ENCODE measurements around the gene HNF1A.

DNA sequence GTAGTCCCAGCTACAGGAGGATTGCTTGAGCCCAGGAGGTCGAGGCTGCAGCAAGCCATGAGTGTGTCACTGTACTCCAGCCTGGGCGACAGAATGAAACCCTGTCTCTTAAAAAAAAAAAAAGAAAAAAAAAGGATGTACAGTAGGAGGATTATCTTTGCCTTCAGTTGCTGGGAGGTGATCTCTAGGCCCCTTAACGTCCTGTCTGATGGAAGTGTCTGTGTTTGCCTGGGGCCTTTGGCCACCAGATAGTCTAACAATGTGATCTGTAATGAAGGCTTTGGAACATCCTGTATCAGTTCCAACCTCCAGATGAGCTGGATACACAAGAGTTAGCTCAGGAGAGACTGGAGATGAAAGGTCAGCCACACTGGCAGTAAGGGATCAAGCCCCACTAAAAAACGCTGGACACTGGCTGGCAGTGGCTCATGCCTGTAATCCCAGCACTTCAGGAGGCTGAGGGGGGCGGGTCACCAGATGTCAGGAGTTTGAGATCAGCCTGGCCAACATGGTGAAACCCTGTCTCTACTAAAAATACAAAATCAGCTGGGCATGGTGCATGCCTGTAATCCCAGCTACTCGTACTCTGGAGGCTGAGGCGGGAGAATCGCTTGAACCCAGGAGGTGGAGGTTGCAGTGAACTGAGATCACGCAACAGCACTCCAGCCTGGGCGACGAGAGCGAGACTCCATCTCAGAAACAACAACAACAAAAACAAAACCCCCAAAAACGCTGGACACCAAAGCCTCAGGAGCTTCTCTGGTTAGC, 19.0 kb upstream of the HNF1A start:
- TF ChIP-seq, protein P1, sequence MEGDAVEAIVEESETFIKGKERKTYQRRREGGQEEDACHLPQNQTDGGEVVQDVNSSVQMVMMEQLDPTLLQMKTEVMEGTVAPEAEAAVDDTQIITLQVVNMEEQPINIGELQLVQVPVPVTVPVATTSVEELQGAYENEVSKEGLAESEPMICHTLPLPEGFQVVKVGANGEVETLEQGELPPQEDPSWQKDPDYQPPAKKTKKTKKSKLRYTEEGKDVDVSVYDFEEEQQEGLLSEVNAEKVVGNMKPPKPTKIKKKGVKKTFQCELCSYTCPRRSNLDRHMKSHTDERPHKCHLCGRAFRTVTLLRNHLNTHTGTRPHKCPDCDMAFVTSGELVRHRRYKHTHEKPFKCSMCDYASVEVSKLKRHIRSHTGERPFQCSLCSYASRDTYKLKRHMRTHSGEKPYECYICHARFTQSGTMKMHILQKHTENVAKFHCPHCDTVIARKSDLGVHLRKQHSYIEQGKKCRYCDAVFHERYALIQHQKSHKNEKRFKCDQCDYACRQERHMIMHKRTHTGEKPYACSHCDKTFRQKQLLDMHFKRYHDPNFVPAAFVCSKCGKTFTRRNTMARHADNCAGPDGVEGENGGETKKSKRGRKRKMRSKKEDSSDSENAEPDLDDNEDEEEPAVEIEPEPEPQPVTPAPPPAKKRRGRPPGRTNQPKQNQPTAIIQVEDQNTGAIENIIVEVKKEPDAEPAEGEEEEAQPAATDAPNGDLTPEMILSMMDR (IDR thresholded peaks at IDR 0.05; ENCODE audit: low read depth, low read length) = no peak
- no peak for TF ChIP-seq EZH2phosphoT487 (IDR thresholded peaks at IDR 0.05; ENCODE audit: low read depth)

All from OCI-LY3 (cell line).